Raji (cell line): ENCODE measurements around the gene CACNA1F.
A peak's percentile ranks its signal among the peaks of the same experiment; 100 is the strongest.

Experiments
- POLR2A ChIP-seq: IDR thresholded peaks from 2 replicates; pipeline ENCODE4 v1.6.1; 2011; ENCODE audit warnings: low read depth, low read length, control low read depth; ENCODE audit not compliant: insufficient read depth

The CACNA1F gene

DNA sequence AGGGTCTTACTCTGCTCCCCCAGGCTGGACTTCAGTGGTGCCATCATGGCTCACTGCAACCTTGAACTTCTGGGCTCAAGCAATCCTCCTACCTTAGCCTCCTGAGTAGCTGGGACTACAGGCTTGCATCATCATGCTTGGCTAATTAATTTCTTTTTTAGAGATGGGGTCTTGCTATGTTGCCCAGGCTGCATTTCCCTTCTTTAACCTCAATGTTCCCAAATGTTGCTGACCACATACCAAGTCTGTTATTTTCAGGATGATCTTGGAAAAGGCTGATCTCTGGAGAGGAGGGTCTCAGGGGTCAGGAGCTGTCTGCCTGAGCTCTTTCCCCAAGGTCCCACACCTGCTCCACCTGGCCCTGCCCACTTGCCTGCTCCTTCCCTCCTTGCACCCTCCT is 13.0 kb downstream of the CACNA1F start:
- no peak for TF ChIP-seq POLR2A

DNA sequence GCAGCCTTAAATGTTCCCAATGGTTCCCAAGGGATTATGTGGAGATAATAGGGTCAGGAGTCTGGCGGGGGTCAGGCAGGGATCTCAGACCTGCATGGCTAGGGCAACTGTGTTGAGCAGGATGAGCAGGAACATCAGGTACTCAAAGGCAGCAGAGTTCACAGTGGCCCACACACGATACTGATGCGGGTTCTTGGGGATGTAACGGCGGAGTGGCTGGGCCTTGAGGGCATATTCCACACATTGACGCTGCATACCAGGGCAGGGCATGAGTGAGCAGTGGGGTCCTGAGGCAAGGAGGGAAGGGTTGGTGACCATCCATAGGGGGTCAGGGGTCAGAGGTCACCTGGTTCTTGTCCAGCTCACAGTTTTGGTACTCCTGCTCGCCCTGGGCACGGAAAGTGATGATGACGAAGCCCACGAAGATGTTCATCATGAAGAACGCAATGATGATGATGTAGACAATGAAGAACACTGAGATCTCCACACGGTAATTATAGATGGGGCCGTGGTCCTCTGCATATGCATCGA is 18.1 kb downstream of the CACNA1F start:
- TF ChIP-seq POLR2A = no peak

DNA sequence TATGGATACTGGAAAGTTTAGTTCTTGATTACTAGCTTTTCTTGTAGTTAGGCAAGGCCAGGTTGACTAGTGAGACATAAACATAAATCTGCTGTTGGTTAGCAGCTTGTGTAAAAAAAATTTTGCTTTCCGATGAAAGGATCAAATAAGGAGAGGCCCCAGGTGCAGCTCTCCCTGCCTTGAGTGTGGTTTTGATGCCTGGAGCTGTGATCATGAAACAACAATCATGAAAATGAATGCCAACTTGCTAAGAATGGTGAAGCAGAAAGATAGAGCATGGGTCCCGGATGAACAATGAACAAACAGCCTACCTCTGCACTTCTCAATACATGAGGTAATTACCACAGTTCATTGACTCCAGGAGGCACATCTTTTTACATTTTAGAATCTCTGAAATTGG is 18.7 kb downstream of the CACNA1F start:
- no peak for TF ChIP-seq POLR2A

DNA sequence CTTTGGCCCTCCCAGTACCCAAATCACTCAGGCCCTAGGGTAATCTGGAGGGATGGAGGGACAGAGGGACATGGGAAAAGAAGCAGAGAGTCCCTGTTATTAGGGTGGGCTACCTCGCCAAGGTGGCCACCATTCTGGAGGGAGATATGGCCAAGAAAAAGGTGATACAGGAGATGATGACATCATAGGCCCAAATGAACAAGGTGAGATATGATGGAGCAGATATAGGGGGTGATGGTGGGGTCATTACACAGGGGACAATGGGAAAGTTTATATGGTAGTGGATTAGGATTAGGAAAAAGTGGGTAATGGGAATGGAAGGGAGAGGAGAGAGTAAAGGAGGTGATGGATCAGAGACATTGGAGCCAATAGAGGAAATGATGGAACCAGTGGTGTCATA is 20.3 kb downstream of the CACNA1F start:
- no peak for TF ChIP-seq POLR2A

DNA sequence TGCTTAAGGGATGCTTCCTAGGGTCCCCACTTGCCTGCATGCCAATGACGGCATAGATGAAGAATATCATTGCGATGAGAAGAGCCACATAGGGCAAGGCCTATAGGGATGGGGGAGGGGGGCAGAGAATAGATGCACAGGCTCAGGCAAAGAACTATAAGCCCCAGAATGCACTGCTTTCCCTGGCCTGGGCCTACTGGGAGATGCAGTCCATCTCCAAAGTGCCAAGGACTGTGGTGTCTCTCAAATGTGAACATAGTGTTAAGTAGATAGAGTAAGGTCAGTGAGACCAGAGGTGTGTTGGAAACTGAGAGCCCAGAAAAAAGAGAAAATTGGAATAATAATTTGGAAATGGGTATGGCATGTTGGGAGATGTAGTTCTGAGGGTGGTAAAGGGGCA is 20.9 kb downstream of the CACNA1F start:
- TF ChIP-seq POLR2A = no peak

DNA sequence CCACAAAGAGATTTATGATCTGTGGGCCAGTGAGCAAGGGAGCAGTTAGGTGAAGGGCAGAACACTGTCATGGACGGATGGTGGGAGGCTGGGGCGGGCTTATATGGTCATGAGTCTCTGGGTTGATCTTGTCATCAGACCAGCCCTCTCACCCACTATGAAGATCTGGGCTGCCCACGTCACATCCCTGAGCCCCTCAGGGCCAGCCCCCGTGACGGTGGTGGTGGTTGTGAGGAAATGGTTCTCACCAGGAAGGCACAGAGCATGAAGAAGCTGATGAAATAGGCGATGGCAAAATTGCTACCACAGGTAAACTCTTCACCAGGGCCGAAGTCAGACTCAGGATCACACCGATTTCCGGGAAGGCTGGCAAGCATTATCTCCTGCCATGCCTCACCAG is 22.1 kb downstream of the CACNA1F start:
- no peak for TF ChIP-seq POLR2A

DNA sequence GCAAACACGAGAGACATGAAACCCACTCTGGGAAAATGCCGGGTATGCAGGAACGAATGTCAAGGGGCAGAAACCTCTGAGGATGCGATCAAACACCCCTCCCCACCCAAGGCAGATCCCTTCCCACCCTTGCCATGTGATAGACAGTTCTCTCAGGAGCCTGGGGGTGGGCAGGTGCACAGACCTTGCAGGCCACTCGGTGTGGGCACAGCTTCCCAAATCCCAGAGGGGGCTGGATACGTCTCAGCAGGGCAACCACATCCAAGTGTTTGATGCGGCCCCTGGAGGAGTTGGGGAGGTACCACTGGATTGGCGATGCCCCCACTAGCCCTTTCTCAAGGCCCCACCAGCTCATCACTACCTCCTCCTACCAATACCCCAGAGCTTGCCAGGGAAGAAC is 22.7 kb downstream of the CACNA1F start:
- no peak for TF ChIP-seq POLR2A

DNA sequence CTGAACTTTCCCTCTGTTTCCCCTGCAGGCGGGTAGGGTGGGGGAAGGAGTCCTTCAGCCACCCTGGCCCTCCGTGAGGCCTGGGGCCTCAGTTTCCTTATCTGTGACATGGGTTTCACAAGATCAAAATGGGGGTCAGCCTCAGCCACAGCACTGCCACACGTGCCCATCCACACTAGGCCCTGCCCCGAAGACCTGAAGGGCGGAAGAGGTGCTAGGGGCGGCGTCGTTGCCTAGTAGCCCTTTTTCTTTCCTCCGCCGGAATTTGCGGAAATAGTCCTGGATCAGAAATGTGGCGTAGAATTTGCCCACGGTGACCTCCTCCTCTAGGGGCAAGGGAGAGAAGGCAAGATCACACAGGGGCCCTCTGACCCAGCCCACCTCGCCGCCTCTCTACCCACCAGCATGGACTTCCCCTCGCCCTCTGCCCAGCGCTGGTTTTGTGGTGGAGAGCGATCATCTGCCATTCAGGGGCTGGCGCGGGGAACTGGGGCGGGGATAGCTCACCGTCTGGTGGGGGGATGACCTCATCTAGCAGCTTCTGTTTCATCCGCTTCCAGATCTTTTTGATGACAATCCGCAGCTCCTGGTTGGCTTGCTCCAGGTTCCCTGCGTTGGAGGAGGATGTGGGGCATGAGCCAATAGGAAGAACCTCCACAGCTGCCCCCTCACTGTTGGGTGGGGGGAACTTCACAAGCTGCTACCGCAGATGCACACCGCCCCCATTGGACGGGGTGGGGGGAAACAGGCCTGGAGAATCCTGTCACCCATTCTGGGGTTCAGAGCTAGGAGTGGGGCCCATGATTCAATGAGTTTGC is 23.5 kb downstream of the CACNA1F start:
- TF ChIP-seq POLR2A = no peak

DNA sequence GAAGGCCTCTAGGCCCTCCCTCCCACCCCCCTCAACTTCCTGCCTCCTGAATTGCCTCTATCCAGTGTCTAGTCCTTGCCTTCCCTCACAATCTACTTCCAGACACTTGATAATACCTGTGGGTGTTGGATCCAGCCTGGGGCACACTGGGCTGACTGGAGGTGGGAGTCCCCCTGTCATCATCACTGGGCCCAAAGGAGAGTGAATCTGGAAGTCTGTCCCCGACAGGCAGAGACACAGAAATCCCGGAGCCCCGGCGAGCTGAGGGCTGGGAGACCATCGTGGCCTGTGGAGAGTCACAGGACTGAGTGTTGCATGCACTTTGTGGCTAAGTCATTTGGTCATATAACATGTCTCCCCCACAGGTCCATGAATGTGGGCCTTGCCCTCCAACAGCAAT is 24.7 kb downstream of the CACNA1F start:
- TF ChIP-seq POLR2A = no peak

DNA sequence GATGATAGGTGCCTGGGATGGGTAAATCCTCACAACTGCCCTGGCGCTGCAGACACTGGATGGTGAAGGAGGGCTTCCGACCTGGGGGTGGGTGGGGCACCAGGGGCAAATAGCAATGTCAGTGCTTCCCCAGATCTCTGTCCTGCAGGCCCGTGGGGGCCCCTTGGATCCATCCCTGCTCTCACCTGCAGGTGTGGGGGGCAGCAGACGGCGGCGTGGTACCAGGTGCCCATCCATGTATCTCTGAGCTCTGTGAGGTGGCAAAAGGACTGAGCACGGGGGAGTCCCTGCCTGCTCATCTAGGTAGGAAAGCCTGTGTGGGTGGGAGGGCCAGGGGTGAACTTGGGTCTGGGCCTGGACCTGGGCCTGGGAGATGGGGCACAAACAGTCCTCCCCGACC is 26.6 kb downstream of the CACNA1F start:
- no peak for TF ChIP-seq POLR2A

DNA sequence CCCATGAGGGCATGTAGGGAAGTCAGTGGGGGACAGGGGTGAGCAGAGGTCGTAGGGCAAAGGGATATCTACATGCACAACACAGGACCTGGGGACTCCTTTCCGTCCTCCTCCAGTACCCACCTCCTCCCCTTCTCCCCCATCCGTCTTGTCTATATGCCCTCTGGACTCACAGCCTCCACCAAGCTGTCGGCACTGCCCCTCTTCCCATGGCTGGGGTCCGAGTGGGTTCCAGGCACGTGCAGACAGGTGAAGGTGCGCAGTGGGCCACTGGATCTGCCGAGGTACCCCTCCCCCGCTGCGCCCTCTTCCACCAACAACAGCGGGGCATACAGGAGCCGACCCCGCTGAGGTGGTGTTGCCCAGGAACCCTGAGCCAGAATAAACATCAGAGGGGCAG is 27.7 kb downstream of the CACNA1F start:
- TF ChIP-seq POLR2A = no peak

DNA sequence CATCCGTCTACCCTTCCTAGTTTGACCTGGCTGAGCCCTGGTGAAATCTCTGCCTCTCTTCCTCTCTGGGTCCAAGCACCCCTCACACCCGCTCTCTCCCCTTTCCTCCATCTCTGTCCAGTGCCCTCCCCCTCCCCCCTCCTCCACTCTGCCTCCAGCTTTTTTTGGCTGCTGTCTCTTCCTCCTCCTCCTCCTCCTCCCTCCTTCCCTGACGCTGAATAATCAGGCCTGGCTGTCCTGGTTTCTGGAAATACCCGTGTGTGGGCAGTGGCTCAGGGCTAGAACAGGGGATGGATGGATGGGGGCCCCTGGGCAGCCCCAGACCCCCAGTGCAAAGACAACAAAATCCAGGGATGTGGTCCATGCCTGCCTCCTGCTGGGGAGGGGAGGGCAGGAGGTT is 28.4 kb downstream of the CACNA1F start:
- no peak for TF ChIP-seq POLR2A

DNA sequence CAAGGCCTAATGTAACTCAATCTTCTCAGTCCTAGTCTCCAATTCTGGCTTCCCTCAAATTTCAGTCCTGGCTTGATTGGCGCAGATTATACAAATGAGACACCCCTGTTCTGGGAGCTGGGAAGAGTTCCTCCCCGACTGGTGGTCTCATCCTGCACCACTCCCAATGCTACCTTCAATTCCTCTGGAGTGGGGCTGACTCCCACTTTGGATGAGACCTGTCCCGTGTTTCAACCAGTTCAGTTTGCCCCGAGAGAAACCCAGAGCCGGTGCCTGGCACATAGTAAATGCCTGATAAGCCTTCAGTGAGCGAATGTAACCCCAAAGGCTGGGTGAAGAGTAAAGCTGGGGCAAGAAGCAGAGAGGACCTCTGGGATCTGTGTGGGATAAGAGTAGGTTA is 29.1 kb downstream of the CACNA1F start:
- TF ChIP-seq POLR2A = no peak

DNA sequence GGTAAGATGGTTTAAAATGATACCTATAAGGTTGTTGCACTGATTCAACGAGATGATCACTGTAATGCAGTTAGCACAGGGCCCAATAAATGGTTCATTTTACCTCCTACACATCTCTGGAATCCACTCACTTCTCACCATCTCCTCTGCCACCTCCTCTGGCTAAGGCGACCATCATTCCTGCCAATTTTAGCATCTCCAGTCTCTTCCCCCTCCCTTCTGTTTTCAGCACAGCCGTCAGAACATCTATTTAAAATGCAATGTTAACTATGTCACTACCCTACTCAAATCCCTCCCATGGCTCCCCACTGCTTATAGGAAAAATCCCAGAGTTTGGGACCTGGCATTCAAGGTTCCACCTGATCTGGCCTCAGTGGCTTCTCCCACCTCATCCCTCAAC is 29.6 kb downstream of the CACNA1F start:
- no peak for TF ChIP-seq POLR2A

DNA sequence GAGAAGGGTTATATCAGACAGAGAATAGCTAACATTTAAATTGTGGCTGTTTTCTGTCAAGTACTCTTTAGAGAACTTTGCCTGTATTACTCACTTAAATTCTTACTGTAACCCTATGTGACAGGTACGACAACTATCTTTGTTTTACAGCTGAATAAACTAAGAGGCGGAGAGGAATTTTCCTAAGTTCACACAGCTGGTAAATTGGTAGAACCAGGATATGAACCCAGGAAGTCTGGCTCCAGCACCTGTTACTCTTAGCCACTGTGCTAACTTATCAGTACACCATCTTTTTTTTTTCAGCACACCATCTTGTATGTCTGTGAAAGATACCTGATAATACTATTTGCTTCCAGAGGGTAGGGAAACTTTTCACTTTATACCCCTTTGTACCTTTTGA is 31.1 kb downstream of the CACNA1F start:
- no peak for TF ChIP-seq POLR2A

DNA sequence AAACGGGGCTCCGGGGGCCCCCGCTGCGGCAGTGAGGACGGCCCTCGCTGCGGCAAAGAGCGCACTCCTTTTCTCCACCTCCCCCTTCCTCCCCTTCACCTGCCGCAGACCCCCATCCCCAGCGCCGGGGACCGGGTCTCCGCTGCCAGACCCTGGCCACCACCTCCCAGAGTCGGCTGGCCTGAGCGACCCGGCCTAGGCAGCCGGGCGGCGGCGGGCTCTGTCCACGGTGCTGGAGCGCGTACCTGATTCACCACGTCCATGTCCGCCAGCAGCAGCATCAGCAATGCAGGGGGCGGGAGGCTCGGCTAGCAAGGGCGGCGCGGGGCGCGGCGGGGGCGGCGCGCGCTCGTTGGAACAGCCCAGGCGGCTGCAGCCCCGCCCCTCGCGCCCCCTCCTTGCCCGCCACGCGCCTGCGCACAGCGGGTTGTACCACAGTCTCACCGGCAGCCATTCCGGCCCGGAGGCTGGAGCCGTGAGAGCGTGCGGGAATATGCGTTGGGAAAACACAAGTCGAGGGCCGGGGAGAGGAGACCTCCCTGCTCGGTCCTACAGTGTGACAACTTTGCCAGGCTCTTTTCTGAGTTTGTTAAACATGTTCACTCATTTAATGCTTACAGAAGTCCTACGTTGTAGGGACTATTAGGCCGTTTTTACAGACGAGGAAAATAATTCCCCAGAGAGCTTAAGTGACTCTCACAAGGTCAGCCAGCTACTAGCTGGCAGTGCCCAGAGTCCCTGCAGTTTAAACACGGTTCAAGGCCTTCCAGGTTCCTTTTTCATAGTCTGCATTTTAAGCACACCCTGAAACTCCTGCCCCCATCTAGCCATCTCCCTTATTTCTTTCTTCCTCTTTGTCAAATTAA is 33.0 kb downstream of the CACNA1F start, which contains the start of gene SYP:
SYP (minus strand) TSS at position 288 of the 866 bp plus-strand sequence; CDS start at position 281, 7 bp downstream.
- peak; percentile 88 for TF ChIP-seq POLR2A
